Measurements from ENCODE around the gene ERC2. TPM values are rescaled to one million over a fixed set of nuclear protein-coding genes. Genes with fewer than 3 reads are reported as not detected.

The ERC2 gene
- total RNA-seq, 2 experiments from 2014 or later = not detected

GRCh38 chr3:56347219-56347871 lies 120.9 kb downstream of the ERC2 start:
- no peak overlapping the region for H3K4me3 Mint-ChIP-seq
- POLR2A ChIA-PET = no interaction called here
- H3K9me3 Mint-ChIP-seq = no peaks in the 10 kb centered on the region
- no peaks in the 10 kb centered on the region for H3K36me3 Mint-ChIP-seq
- ATAC-seq (ENCODE audit: low read depth) (no peak), DNase-seq (peak; percentile 32)
- peaks cover 9% of the 10 kb centered on the region for H3K27me3 Mint-ChIP-seq
- H3K4me1 Mint-ChIP-seq = no peaks in the 10 kb centered on the region
- no peak overlapping the region for H3K27ac Mint-ChIP-seq

GRCh38 chr3:56342475-56342874 lies 125.8 kb downstream of the ERC2 start:
- Mint-ChIP-seq H3K4me1 (no peaks in the 10 kb centered on the region), H3K27me3 (peaks cover 18% of the 10 kb centered on the region), H3K27ac (no peak overlapping the region), H3K9me3 (no peaks in the 10 kb centered on the region), H3K36me3 (no peaks in the 10 kb centered on the region), H3K4me3 (no peak overlapping the region)
- no peak for DNase-seq
- POLR2A ChIA-PET = no interaction called here
- ATAC-seq (ENCODE audit: low read depth) = no peak

- POLR2A ChIA-PET = interaction anchor here (0.7 kb wide), 1 partner anchor 113 kb away, joined by 3 read pairs; no protein-coding TSS in a partner anchor
- no peak for DNase-seq
- ATAC-seq (ENCODE audit: low read depth) = no peak
- no peak overlapping the region for H3K4me3 Mint-ChIP-seq
- peaks cover 18% of the 10 kb centered on the region for H3K27me3 Mint-ChIP-seq
- no peaks in the 10 kb centered on the region for H3K9me3 Mint-ChIP-seq
- no peaks in the 10 kb centered on the region for H3K36me3 Mint-ChIP-seq
- H3K4me1 Mint-ChIP-seq = no peaks in the 10 kb centered on the region
- H3K27ac Mint-ChIP-seq = no peak overlapping the region
Measured at GRCh38 chr3:56339671-56340070, 128.6 kb downstream of the ERC2 start.

GRCh38 chr3:56339244-56339643 lies 129.0 kb downstream of the ERC2 start:
- Mint-ChIP-seq H3K4me1 (no peaks in the 10 kb centered on the region), H3K4me3 (no peak overlapping the region), H3K27ac (no peak overlapping the region), H3K9me3 (no peaks in the 10 kb centered on the region), H3K27me3 (peaks cover 15% of the 10 kb centered on the region), H3K36me3 (no peaks in the 10 kb centered on the region)
- no peak for ATAC-seq (ENCODE audit: low read depth)
- DNase-seq = no peak
- POLR2A ChIA-PET = no interaction called here

- DNase-seq (no peak), ATAC-seq (ENCODE audit: low read depth) (no peak)
- Mint-ChIP-seq H3K4me1 (no peaks in the 10 kb centered on the region), H3K9me3 (no peaks in the 10 kb centered on the region), H3K36me3 (no peaks in the 10 kb centered on the region), H3K27ac (no peak overlapping the region), H3K27me3 (peaks cover 4% of the 10 kb centered on the region), H3K4me3 (no peak overlapping the region)
- POLR2A ChIA-PET = no interaction called here
Measured at GRCh38 chr3:56336023-56336422, 132.2 kb downstream of the ERC2 start.

GRCh38 chr3:56324473-56324872 lies 143.8 kb downstream of the ERC2 start:
- Mint-ChIP-seq H3K4me3 (no peak overlapping the region), H3K4me1 (no peaks in the 10 kb centered on the region), H3K9me3 (no peaks in the 10 kb centered on the region), H3K36me3 (no peaks in the 10 kb centered on the region), H3K27ac (no peak overlapping the region), H3K27me3 (peaks cover 9% of the 10 kb centered on the region)
- no peak for ATAC-seq (ENCODE audit: low read depth)
- DNase-seq = no peak
- POLR2A ChIA-PET = no interaction called here

- H3K4me3 Mint-ChIP-seq = no peak overlapping the region
- DNase-seq (no peak), ATAC-seq (ENCODE audit: low read depth) (no peak)
- H3K4me1 Mint-ChIP-seq = no peaks in the 10 kb centered on the region
- no peaks in the 10 kb centered on the region for H3K36me3 Mint-ChIP-seq
- peaks cover 11% of the 10 kb centered on the region for H3K27me3 Mint-ChIP-seq
- H3K9me3 Mint-ChIP-seq = no peaks in the 10 kb centered on the region
- no peak overlapping the region for H3K27ac Mint-ChIP-seq
- POLR2A ChIA-PET = no interaction called here
Measured at GRCh38 chr3:56323986-56324420, 144.3 kb downstream of the ERC2 start.

GRCh38 chr3:56322862-56323261 lies 145.4 kb downstream of the ERC2 start:
- Mint-ChIP-seq H3K27ac (no peak overlapping the region), H3K27me3 (peaks cover 13% of the 10 kb centered on the region), H3K36me3 (no peaks in the 10 kb centered on the region), H3K4me1 (no peaks in the 10 kb centered on the region), H3K4me3 (no peak overlapping the region), H3K9me3 (no peaks in the 10 kb centered on the region)
- DNase-seq (no peak), ATAC-seq (ENCODE audit: low read depth) (no peak)
- POLR2A ChIA-PET = no interaction called here

GRCh38 chr3:56321892-56322291 lies 146.4 kb downstream of the ERC2 start:
- Mint-ChIP-seq H3K36me3 (no peaks in the 10 kb centered on the region), H3K27ac (no peak overlapping the region), H3K9me3 (no peaks in the 10 kb centered on the region), H3K4me3 (no peak overlapping the region), H3K4me1 (no peaks in the 10 kb centered on the region), H3K27me3 (peaks cover 14% of the 10 kb centered on the region)
- no peak for ATAC-seq (ENCODE audit: low read depth)
- POLR2A ChIA-PET = no interaction called here
- DNase-seq = no peak

- Mint-ChIP-seq H3K27me3 (peaks cover 16% of the 10 kb centered on the region), H3K9me3 (no peaks in the 10 kb centered on the region), H3K27ac (no peak overlapping the region), H3K4me1 (no peaks in the 10 kb centered on the region), H3K4me3 (no peak overlapping the region), H3K36me3 (no peaks in the 10 kb centered on the region)
- ATAC-seq (ENCODE audit: low read depth) (no peak), DNase-seq (no peak)
- POLR2A ChIA-PET = no interaction called here
Measured at GRCh38 chr3:56321383-56321782, 146.9 kb downstream of the ERC2 start.

GRCh38 chr3:56320883-56321282 lies 147.4 kb downstream of the ERC2 start:
- Mint-ChIP-seq H3K27ac (no peak overlapping the region), H3K4me3 (no peak overlapping the region), H3K27me3 (peaks cover 16% of the 10 kb centered on the region), H3K36me3 (no peaks in the 10 kb centered on the region), H3K9me3 (no peaks in the 10 kb centered on the region), H3K4me1 (no peaks in the 10 kb centered on the region)
- POLR2A ChIA-PET = no interaction called here
- DNase-seq (no peak), ATAC-seq (ENCODE audit: low read depth) (no peak)

- Mint-ChIP-seq H3K9me3 (no peaks in the 10 kb centered on the region), H3K27me3 (peaks cover 18% of the 10 kb centered on the region), H3K27ac (no peak overlapping the region), H3K4me1 (no peaks in the 10 kb centered on the region), H3K36me3 (no peaks in the 10 kb centered on the region), H3K4me3 (no peak overlapping the region)
- ATAC-seq (ENCODE audit: low read depth) (no peak), DNase-seq (no peak)
- POLR2A ChIA-PET = no interaction called here
Measured at GRCh38 chr3:56318891-56319290, 149.4 kb downstream of the ERC2 start.

- POLR2A ChIA-PET = no interaction called here
- H3K4me1 Mint-ChIP-seq = no peaks in the 10 kb centered on the region
- no peak for DNase-seq
- no peaks in the 10 kb centered on the region for H3K36me3 Mint-ChIP-seq
- H3K4me3 Mint-ChIP-seq = no peak overlapping the region
- no peak overlapping the region for H3K27ac Mint-ChIP-seq
- H3K9me3 Mint-ChIP-seq = no peaks in the 10 kb centered on the region
- H3K27me3 Mint-ChIP-seq = peaks cover 16% of the 10 kb centered on the region
- ATAC-seq (ENCODE audit: low read depth) = no peak
Measured at GRCh38 chr3:56316944-56317343, 151.3 kb downstream of the ERC2 start.

GRCh38 chr3:56314842-56315241 lies 153.4 kb downstream of the ERC2 start:
- no peaks in the 10 kb centered on the region for H3K9me3 Mint-ChIP-seq
- ATAC-seq (ENCODE audit: low read depth) (no peak), DNase-seq (no peak)
- no peak overlapping the region for H3K27ac Mint-ChIP-seq
- H3K36me3 Mint-ChIP-seq = no peaks in the 10 kb centered on the region
- H3K4me3 Mint-ChIP-seq = no peak overlapping the region
- H3K4me1 Mint-ChIP-seq = no peaks in the 10 kb centered on the region
- POLR2A ChIA-PET = no interaction called here
- peaks cover 13% of the 10 kb centered on the region for H3K27me3 Mint-ChIP-seq

- H3K9me3 Mint-ChIP-seq = no peaks in the 10 kb centered on the region
- H3K36me3 Mint-ChIP-seq = no peaks in the 10 kb centered on the region
- POLR2A ChIA-PET = no interaction called here
- no peak for DNase-seq
- no peak overlapping the region for H3K4me3 Mint-ChIP-seq
- H3K27me3 Mint-ChIP-seq = peaks cover 16% of the 10 kb centered on the region
- no peak overlapping the region for H3K27ac Mint-ChIP-seq
- H3K4me1 Mint-ChIP-seq = no peaks in the 10 kb centered on the region
- ATAC-seq (ENCODE audit: low read depth) = no peak
Measured at GRCh38 chr3:56309465-56309864, 158.8 kb downstream of the ERC2 start.

Data from activated naive CD8-positive, alpha-beta T cell treated with anti-CD3 and anti-CD28 coated beads, Interleukin-2, amount 10 ng/mL, durations not matched to agents 7 days and 5 days (primary cell).